Adrenal gland (tissue), 12 donors: ENCODE measurements around the gene GABBR1. TPM values are rescaled to one million over a fixed set of nuclear protein-coding genes. Genes with fewer than 3 reads are reported as not detected.

Experiments used
- DNase-seq, 7 donors: peaks; one replicate each; pipeline ENCODE4 v3.0.0-alpha.2; 2019 to 2020
- H3K27ac ChIP-seq, 5 donors: fragments of 200-600 bp; sonication (generic) in 4 of 5; 1 replicate in 3 of 5; 2 replicates in 2 of 5; pipeline versions ENCODE4 v1.5.1 to v1.8.0; 2016 to 2020; ENCODE audit warnings: mild to moderate bottlenecking in 1 of 5
- H3K27me3 ChIP-seq: fragments of 200-600 bp; 2 replicates; pipeline ENCODE4 v1.8.0; 2021
- H3K36me3 ChIP-seq, 2 donors: fragments of 200-600 bp; replicated peaks in 1 of 2; 1 replicate in 1 of 2; 2 replicates in 1 of 2; pipeline versions ENCODE4 v1.5.1 to v1.8.0; 2018 to 2022
- H3K4me1 ChIP-seq, 2 donors: fragments of 200-600 bp; replicated peaks in 1 of 2; 1 replicate in 1 of 2; 2 replicates in 1 of 2; pipeline versions ENCODE4 v1.5.1 to v1.8.0; 2018 to 2021
- H3K4me3 ChIP-seq, 4 donors: fragments of 200-600 bp; sonication (generic) in 3 of 4; one replicate each; pipeline ENCODE4 v1.5.1; 2016 to 2018
- H3K9me3 ChIP-seq, 3 donors: fragments of 200-600 bp; sonication (generic) in 1 of 3; replicated peaks in 1 of 3; 1 replicate in 2 of 3; 2 replicates in 1 of 3; pipeline versions ENCODE4 v1.5.1 to v1.8.0; 2016 to 2021
- POLR2A ChIP-seq, 2 donors: fragments of 450-650 bp; IDR thresholded peaks; one replicate each; pipeline ENCODE4 v1.6.1; 2017; ENCODE audit warnings: antibody characterized with exemption in 2 of 2, mild to moderate bottlenecking in 2 of 2, moderate library complexity in 1 of 2
- WGBS, 4 donors: extraction: QIAGEN DNeasy Blood & Tissue Kit in 2 of 4; methylation state at CpG; one replicate each; pipeline versions ENCODE4 v1.1.5 to v1.1.7; 2013 to 2017; 5-methylcytosine and 5-hydroxymethylcytosine counted together
- intact Hi-C, 2 donors: fragments of 100-400 bp; cut with DNase I; formaldehyde crosslinking; loops; one replicate each; pipeline versions ENCODE4 v1.14.1 to v1.15.0; 2022 to 2023
- polyA plus RNA-seq, 3 donors: library from polyadenylated mRNA; stranded (reverse); fragments of 200-250 nt in 2 of 3; fragments of 350-450 nt in 1 of 3; fragmentation: Illumina TruSeq in 1 of 3; extraction: RNeasy Lipid Tissue Mini Kit (QIAGEN cat#74804) in 1 of 3; gene quantifications; one replicate each; pipeline ENCODE4 v1.2.3, GENCODE V29; 2013 to 2014
- total RNA-seq, 9 donors: library from RNA; depleted of rRNA in 4 of 9; stranded (reverse); fragments of >200 nt in 4 of 9; fragments of 120-200 nt in 1 of 9; fragmentation: NEBNext Ultra II Directional in 1 of 9; extraction: Animal tissue kit (Norgen Biotek cat#: 25700) in 1 of 9; gene quantifications; one replicate each; pipeline versions ENCODE4 v1.1.0 to v1.2.4, GENCODE V29; 2013 to 2023
- TF ChIP-seq, protein P1 (sequence below), 6 experiments: fragments of 450-650 bp in 4 of 6; fragments of 200-600 bp in 2 of 6; sonication (generic) in 1 of 6; IDR thresholded peaks; 1 replicate in 5 of 6; 2 replicates in 1 of 6; pipeline versions ENCODE4 v1.5.1 to v1.8.0; 2016 to 2021; ENCODE audit warnings: antibody characterized with exemption in 6 of 6, mild to moderate bottlenecking in 2 of 6, moderate library complexity in 1 of 6
- donor health status: healthy with polysubstance abuse.
- donor health status: Bipolar disorder and iron deficiency.
- donor health status: DM: yes; HTN: yes; CAD: no.
- donor health status: DM: no; HTN: no; CAD: no.
- donor health status: DM: no; HTN: no; CAD: no.
- donor health status: DM: yes; HTN: yes; CAD: no.

Gene GABBR1
- total and polyA plus RNA-seq, 12 donors: 6.9 to 68.9 (median 18.1) TPM

DNA sequence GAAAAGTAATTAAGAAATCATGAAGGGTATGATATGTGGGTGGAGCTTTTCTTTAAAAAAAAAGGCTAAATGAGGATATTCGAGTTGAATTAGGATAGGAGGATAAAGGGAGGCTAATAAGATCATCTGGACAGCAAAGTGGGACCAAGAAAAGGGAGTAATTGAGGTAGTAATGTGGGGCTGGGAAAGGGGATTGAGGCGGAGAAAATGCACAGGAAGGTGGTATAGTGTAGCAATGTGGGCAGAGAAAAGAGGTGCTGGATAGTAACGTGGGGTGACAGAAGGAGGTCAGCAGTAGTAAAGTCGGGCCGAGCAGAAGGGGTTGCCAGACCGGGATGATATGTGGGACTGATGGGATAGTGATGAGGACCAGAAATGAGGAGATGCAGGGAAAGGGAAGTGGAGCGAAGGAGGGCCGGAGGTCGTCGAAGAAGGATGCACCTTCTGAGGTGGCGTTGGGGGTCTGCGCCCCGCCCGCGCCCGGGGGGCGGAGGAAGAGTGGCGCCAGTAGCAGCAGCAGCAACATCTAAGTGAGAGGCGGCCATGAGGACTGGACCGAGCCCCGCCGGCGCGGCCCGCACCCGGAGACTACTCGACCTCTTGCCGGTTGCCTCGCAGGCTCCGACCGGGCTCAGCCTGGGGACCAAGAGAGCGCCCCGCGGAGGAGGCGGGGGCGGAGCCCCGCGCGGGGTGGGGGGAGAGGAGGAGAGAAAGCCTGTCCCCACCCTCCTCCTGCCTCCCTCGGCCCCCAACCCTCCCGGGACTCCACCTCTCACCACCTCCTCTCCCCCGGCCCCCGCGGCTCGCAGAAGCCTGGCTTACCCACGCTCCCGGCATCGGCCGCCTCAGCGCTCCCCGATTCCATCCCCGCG, 887 bp downstream of the GABBR1 start:
- Histone ChIP-seq H3K36me3 (no peaks in the 10 kb centered on the region), H3K4me1 (peaks cover 9 to 25% of the 10 kb centered on the region in 2 donors), H3K9me3 (no peaks in the 10 kb centered on the region), H3K27me3 (no peaks in the 10 kb centered on the region), H3K4me3 (peak overlapping the region; percentile 40 to 84 (median 78)), H3K27ac (peak overlapping the region in 3 of 5 donors; percentile 16 to 75 (median 72))
- peak; percentile 42 to 77 (median 50) for DNase-seq
- WGBS, 4 donors: 4 to 14% (median 8%) methylated on average over 12 to 49 of the region's 53 CpGs
- TF ChIP-seq POLR2A (IDR thresholded peaks at IDR 0.05): no peak
- TF ChIP-seq, protein P1, sequence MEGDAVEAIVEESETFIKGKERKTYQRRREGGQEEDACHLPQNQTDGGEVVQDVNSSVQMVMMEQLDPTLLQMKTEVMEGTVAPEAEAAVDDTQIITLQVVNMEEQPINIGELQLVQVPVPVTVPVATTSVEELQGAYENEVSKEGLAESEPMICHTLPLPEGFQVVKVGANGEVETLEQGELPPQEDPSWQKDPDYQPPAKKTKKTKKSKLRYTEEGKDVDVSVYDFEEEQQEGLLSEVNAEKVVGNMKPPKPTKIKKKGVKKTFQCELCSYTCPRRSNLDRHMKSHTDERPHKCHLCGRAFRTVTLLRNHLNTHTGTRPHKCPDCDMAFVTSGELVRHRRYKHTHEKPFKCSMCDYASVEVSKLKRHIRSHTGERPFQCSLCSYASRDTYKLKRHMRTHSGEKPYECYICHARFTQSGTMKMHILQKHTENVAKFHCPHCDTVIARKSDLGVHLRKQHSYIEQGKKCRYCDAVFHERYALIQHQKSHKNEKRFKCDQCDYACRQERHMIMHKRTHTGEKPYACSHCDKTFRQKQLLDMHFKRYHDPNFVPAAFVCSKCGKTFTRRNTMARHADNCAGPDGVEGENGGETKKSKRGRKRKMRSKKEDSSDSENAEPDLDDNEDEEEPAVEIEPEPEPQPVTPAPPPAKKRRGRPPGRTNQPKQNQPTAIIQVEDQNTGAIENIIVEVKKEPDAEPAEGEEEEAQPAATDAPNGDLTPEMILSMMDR (IDR thresholded peaks at IDR 0.05): no peak
- intact Hi-C loops: no loop called here

DNA sequence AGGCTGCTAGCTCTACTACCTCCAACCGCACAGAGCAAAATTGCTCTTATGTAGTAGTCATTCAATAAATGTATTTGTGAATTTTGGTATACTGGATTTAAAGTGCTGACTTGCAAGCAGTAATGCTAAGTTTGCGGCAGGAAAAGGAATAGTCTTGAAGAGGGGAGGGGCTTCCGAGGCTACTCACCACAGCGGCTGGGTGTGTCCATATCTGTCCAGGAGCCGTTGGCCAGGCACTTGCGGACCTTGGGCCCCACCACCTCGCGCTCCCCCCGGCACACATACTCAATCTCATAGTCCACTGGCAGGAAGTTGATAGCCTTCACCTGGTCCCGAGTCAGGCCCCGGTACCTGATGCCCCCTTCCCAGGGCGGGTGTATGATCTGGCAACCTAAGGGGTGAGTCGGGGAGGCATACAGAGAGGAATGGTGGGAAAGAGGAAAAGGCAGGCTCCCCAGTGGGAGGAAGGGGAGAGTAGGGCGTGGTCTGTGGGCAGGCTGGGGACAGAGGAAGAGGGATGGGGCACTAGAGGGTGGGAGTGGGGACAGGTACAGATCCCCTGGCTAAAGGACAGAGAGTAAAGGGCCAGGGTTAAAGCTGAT, 1.7 kb downstream of the GABBR1 start:
- peak in 2 of 7 donors; percentile 24 to 46 for DNase-seq
- no peak overlapping the region for H3K27ac ChIP-seq
- peak overlapping the region in 1 of 4 donors; percentile 74 for H3K4me3 ChIP-seq

DNA sequence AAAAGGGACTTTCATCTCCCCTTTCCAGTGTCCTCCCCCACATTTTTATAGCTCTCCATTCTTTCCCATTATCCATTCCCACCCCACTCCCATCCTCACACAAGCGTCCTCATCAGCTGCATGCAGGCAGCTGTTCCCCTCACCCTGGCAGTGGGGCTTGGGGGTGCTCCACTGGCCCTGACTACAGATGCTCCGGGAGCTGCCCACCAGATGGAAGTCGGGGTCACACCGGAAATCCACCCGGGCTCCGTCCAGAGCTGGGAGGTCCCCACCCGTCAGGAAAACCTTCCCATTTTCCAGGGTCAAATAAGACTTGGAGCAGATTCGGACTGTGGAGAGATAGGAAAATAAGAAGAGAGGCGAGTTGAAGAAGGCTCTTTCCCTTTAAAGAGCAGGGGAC, 2.7 kb downstream of the GABBR1 start:
- no peaks in the 10 kb centered on the region for H3K27me3 ChIP-seq
- DNase-seq: no peak
- H3K4me1 ChIP-seq: peaks cover 9 to 25% of the 10 kb centered on the region in 2 donors
- no peak for TF ChIP-seq POLR2A (IDR thresholded peaks at IDR 0.05)
- TF ChIP-seq, protein P1 (IDR thresholded peaks at IDR 0.05): no peak
- H3K4me3 ChIP-seq: no peak overlapping the region
- no peak overlapping the region for H3K27ac ChIP-seq
- H3K9me3 ChIP-seq: no peaks in the 10 kb centered on the region
- no peaks in the 10 kb centered on the region for H3K36me3 ChIP-seq
- intact Hi-C loops: no loop called here
- WGBS, 4 donors: 83 to 87% (median 85%) methylated on average over 9 of the region's 9 CpGs

More for the DNA sequence above, 1.7 kb downstream of the GABBR1 start:
- Histone ChIP-seq H3K9me3 (no peaks in the 10 kb centered on the region), H3K27me3 (no peaks in the 10 kb centered on the region), H3K36me3 (no peaks in the 10 kb centered on the region), H3K4me1 (peaks cover 9 to 25% of the 10 kb centered on the region in 2 donors)
- intact Hi-C loops: no loop called here
- TF ChIP-seq, protein P1 (IDR thresholded peaks at IDR 0.05): no peak
- no peak for TF ChIP-seq POLR2A (IDR thresholded peaks at IDR 0.05)
- WGBS, 4 donors: 73 to 82% (median 79%) methylated on average over 9 to 14 of the region's 14 CpGs

DNA sequence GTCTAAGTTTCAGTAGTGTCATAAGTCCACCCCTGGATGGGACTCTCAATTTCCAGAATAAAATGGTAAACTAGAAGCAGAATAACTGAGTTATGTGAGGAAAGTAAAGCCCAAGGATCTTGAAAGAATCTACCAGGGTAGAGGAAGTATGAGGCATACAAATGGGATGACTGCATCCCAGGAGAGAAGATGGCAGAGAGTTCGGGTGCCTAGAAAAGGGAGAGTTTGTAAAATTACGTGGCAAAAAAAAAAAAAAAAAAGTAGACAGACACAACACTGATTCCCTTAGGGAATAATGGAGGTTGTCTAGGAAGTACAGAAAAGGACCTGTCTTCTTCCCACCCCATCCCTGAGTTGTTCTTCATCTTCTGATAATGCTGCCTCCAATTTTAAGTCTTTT, 3.4 kb downstream of the GABBR1 start:
- WGBS, 4 donors: 85 to 94% (median 89%) methylated on average over 2 of the region's 2 CpGs
- Histone ChIP-seq H3K27ac (no peak overlapping the region), H3K27me3 (no peaks in the 10 kb centered on the region), H3K4me3 (no peak overlapping the region), H3K36me3 (no peaks in the 10 kb centered on the region), H3K4me1 (peaks cover 9 to 25% of the 10 kb centered on the region in 2 donors), H3K9me3 (no peaks in the 10 kb centered on the region)
- intact Hi-C loops: no loop called here
- DNase-seq: no peak
- TF ChIP-seq POLR2A (IDR thresholded peaks at IDR 0.05): no peak
- TF ChIP-seq, protein P1 (IDR thresholded peaks at IDR 0.05): no peak
